Astrocyte (in vitro differentiated cells and primary cell): Measurements from ENCODE around the gene ITPR2.

ENCODE experiments used
- EZH2 ChIP-seq: IDR thresholded peaks from 2 replicates; pipeline ENCODE4 v1.6.1; 2012; ENCODE audit warnings: mild to moderate bottlenecking, low read length, inconsistent platforms; ENCODE audit not compliant: insufficient read depth
- TF ChIP-seq, protein P1 (sequence below): IDR thresholded peaks from 2 replicates; pipeline ENCODE4 v1.5.1; 2011; ENCODE audit warnings: low read depth, mild to moderate bottlenecking, inconsistent platforms, low read length, moderate library complexity; ENCODE audit not compliant: insufficient read depth

DNA sequence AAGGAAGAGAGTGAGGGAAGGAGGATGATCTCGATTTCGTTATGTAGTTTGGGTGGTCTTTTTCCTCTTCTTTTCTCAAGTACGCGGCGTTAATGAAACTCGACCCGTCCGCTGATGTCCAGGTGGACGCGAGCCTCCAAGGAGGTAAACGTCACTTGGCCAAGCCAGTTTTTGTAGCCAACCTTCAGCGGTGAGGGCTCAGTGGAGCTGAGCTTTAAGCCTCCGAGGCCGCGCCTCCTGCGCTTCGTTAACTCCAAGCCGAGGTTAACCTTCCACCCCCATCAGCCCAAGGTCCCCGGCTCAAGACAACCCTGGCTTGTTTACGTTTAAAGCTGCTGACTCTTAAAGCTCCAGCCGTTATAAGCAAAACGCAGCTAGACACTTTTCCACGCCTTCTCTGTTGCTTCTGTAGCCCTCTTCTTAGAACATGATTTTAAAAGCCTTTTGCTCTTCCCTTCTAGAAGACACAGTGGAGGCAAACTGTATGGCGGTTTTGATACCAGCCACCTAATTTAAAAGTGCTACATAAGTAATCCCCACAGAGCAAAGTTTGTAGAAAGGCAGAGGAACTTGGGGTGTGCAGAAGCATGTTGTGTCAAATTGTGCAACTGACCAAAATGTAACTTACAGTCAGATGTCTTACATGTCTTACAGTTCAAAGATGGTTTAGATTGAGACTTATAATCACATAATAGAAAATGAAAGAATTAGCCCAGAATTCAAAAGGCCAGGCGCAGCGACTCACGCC is 923 bp upstream of the ITPR2 start:
- TF ChIP-seq, protein P1, sequence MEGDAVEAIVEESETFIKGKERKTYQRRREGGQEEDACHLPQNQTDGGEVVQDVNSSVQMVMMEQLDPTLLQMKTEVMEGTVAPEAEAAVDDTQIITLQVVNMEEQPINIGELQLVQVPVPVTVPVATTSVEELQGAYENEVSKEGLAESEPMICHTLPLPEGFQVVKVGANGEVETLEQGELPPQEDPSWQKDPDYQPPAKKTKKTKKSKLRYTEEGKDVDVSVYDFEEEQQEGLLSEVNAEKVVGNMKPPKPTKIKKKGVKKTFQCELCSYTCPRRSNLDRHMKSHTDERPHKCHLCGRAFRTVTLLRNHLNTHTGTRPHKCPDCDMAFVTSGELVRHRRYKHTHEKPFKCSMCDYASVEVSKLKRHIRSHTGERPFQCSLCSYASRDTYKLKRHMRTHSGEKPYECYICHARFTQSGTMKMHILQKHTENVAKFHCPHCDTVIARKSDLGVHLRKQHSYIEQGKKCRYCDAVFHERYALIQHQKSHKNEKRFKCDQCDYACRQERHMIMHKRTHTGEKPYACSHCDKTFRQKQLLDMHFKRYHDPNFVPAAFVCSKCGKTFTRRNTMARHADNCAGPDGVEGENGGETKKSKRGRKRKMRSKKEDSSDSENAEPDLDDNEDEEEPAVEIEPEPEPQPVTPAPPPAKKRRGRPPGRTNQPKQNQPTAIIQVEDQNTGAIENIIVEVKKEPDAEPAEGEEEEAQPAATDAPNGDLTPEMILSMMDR, result no peak
- no peak for TF ChIP-seq EZH2
